Stimulated activated CD4-positive, alpha-beta T cell treated with anti-CD3 and anti-CD28 coated beads, Interleukin-2, amount 100 ng/mL, for 24 hours (primary cell): Measurements from ENCODE around the gene SAP30L.

ENCODE experiments used
- DNase-seq, 2 donors: peaks; one replicate each; pipeline ENCODE4 v3.0.0-alpha.2; 2020

Gene SAP30L

DNA sequence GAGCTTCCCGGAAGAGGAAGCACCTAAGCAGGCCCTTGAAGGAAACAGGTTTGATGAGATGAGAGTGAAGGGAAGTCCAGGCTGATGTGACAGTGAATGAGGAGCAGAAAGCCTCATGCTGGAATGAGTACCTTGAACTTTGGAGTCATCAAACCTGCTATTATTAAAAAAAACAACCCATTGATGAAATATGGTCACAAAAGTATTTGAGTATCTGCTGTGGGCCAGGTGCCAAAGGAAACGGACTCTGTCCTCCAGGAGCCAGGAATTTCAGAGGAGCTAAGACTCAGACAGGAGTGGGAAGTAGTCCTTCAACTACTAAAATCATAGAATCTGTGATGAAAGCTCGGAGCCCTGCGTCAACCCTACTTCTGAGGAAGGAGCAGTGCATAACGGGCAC, 20.4 kb downstream of the SAP30L start:
- DNase-seq, result no peak

DNA sequence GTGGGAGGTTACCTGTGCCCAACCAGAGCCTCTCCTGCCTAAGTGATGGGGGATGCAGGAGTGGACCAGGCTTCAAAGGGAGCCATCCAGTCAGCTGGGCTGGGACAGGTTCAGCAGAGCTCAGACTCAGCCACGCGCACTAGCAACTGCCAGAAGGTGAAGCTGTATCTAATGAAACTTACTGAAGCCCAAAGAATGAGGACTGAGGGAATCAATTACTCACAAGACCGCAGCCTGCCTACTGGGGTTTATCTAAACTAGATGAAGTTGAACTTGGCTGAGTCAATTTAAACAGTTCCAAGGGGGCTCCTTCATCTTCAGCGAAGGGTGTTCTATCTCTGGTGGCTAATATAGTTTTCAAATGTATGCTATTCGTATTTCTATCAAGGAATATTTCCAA, 20.9 kb downstream of the SAP30L start:
- no peak for DNase-seq

DNA sequence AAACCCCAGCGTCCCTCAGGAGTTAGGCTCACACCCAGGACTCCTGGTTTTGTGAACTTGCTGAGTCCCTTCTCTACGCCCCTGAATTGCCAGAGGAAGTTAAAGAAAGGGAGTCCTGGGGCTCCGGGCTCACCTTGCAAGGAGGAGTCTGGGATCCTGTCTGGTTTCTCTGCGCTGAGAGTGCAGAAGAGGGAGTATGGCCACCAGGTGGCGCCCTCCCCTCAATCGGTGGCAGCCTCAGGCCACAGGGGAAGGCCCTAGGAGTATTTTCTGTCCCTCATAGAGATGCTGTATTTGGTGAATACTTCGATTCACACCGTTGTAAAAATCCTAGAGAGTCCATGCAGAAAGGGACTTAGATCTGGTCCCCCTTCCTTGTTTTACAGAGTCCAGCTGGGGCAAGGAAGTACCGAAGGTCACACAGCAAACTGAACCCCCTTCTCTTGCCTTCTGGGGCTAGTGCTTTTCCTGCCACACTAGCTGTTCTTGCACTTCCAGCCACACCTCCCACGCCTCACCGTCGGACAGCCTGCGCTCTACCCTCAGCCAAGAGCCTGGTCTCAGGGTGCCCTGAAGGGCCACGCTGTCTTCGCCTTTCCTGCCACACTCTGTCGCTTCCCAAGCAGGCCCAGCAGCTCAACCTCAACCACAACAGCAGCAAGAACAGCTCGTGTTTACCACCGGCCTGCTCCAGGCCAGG, 22.0 kb downstream of the SAP30L start:
- peak; percentile 86 to 88 for DNase-seq

DNA sequence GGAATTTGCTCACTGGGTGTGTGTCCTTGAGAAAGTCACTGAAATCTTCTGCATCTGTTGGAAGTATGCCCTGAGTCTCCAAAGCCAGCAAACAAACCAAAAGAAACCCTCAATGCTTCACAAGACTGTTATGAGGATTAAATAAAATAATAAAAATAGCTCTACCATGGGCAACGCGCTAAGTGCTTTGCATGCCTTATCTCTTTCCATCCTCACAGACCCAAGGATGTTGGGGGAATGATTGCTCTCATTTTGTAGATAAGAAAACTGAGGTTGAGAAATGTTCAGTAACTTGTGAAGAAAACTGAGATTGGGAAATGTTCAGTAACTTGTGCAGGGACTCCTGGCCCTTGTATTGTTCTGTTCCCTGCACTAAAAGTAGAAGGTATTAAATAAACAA, 24.3 kb downstream of the SAP30L start:
- no peak for DNase-seq

DNA sequence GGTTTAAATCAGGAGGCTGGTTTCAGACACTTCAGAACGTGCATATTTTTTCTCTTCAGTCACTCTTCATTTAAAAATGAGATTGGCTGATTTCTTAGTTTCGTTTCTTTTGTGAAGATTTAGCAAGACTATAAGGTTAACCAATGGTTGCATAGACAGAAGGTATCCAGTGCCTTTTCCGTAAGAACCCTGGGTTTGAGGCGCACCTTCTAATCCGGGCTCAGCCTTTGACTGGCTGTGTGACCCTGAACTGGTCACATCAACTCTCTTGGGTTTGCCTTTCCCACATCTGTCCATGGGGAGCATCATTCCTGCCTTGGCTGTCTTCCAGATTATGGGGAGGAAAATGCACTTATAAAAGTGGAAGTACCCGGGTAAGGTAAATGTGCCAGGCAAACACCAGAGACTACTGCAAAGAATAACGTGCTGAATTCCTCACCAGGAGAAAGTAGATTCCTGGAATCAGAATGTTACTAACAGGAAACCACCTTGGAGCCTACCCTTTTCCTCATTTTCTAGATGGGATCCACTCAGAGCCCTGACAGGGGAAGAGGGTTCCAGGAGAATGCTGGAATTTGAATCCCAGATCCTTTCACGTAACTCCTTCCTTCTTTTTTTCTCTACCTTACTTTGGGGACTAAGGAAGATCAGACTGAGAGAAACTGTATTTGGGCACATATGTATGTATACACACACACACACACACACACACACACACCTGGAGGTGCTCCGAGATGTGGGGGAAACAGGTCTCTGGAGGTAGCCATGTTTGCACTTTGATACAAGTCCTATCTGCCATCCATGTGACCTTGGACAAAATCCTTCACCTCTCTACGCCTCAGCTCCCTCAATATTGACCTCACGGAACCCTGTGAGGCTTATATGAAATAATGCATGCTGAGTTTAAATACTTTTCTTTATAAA, 25.4 kb downstream of the SAP30L start:
- DNase-seq, result no peak

DNA sequence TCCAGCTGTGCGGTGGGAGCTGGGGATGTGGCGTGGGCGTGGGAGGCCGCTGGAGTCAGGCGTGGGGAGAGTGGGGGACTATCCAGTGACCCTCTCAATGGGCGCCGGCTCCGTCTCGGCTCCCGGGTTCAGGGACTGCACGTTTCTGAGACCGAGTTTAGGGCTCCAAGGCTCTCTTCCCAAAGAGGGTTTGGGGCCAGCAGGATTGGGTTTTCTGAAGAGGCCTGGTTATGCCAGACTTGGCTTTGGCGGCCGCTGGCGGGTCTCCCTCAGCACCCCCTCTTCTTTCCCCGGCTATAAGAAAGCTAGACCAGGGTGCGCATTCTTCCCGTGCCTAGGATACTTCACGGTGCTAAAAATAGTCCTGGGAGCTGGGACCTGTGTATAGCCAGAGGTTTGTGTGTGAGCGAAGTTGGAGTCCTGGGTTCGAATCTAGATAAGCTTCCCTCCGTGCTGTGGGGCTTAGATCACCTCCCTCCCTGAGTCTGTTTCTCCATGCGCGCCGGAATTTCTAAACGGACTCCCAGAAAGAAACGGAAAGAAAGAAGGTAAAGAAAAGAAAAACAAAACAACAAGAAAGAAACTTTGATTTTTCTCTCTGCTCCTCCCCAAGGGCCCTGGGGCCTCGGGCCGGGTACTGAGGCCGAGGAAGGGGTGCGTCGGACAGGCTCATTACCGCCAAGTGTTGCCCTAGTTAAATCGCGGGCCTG, 27.2 kb downstream of the SAP30L start:
- DNase-seq, result no peak

DNA sequence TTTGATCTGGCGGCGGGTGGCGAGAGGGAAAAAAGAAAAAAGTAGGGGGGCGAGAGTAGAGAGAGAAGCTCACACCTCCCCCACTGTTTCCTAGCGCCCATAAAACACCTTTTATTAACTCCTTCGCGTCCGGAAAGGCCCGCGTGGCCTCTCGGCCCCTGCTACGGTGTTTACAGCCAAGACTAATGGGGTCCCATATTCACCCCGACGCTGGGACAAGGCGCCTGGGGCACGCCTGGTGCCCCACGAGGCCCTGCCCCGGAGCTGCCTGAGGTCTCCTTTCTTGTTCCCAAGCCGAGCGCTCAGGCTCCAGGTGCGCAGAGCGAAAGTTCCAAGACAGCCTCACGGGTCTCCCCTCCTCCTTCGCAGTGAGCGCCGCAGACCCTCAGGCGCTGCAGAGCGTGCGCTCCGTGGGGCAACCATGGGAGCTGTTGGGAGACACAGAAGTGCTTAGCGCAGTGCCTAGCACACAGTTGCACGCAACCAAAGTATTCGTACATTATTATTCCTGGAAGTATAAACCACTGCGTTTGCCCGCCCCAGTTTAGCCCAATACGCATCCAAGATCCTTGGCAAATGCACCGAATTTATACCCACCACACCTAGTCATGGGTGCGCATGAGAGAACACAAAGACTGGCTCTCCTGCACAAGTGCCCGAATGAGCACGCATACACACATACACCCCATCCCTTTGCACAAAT, 27.9 kb downstream of the SAP30L start:
- no peak for DNase-seq

DNA sequence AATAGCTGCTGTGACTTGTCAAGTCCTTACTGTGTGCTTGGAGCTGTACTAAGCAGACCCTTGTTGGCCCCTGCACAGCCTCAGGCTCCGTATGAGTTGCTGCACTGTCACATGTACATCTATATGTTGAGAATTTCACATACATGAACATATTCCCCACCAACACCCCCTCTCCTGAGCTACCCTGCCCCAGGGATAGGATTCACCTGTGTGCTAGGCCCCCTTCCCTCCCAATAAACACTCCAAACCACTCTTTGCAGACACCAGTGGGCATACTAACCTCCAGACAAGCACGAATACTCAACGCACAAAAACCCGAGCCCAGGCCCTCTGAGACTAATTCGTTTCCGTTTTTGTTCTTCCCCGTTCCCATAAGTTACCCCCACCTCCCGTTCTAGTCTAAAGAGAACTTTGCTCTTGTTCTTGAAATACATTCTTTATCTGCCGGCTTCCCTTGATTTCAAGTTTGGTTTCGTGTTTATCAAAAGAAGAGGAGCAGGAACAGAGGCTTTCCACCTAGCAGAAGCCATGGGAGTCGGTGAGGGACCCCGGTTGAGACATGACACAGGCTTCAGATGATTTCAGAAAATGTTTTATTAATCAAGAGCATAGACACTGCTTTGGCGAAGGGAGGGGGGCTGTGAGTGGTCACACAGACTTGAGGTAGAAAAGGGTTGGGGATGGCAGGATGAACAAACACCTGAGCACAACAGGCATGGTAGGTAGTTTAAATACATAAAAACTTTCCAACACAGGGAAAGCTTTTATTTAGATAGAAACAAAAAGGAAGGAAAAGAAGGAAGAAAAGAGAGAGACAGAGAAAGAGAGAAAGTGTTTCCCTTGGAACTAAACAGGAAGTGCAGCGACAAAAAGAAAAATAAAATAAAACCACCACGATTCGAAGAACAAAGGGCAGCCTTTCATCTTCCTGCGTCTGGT, 28.9 kb downstream of the SAP30L start:
- no peak for DNase-seq

DNA sequence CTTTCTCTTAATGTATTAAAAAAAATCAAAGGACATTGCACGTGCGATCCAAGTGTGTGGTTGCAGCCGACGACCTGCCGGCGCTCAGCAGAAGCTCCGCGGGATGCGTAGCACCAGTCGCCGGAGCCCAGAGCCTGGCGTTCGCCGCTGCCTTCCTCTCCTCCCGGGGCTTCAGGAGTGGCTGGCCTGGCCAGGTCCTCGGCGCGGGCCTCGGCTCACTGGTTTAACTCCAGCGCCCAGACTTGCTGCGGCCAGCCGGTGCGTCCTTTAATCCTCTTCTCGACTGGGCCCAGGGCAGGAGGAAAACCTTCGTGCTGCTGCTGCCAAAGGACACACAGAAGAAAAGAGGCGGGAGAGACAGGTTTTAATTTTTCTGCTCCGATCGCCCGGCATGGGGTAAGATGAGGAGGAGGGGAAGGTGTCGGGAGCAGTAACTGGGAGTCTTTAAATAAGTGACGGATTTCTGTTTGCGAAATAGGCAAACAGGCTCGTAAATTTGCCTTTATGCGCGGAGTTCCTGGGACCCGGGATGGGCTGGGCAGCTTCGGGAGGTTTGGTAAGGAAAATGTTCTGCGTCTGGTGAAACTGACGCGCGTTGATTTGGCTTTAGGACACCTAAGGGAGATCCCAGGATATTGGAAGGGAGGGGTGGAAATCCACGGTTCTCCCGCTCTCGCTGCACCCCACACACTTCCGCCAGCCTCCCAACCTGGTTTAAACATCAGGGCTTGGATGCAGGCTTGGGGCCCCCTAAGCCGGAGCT, 30.0 kb downstream of the SAP30L start:
- DNase-seq, result no peak

DNA sequence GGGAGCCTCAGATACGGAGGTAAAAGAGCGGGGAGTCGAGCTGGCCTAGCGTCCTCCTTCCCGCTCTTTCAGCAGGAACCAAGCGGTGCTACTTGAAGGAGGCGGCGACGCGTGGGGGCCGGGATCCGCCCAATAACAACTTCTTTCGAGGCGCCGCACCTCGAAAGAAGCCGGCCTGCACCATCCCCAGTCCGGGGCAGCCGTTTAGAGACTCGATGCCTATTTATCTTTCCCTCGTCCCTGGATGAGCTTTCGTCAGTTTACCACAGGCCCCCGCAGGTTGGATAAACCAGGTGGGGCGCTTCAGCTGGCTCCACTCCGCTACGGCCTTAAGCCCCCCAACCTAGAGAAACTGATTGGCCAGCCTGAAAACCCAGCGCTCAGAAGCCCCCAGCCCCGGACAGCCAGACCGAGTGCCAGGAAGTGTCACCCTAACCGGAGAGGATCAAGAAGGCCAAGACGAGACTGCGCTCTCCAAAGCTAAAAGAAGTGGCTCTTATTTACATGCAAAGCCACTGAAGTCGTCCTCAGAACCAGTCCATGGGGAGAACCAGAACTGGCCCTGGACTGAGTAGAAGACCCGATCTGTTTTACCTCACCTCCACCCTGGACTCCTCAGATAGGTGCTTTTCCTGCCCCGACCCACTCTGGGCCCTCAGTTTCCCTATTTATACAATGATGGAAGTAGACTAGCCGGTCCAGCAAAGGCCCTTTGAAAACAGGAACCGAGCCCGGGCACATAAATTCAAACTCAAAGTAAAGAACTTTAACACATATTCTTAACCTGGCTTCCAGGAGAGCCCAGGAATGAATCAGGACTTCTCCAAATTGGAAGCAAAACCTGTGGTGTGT, 30.8 kb downstream of the SAP30L start:
- no peak for DNase-seq

DNA sequence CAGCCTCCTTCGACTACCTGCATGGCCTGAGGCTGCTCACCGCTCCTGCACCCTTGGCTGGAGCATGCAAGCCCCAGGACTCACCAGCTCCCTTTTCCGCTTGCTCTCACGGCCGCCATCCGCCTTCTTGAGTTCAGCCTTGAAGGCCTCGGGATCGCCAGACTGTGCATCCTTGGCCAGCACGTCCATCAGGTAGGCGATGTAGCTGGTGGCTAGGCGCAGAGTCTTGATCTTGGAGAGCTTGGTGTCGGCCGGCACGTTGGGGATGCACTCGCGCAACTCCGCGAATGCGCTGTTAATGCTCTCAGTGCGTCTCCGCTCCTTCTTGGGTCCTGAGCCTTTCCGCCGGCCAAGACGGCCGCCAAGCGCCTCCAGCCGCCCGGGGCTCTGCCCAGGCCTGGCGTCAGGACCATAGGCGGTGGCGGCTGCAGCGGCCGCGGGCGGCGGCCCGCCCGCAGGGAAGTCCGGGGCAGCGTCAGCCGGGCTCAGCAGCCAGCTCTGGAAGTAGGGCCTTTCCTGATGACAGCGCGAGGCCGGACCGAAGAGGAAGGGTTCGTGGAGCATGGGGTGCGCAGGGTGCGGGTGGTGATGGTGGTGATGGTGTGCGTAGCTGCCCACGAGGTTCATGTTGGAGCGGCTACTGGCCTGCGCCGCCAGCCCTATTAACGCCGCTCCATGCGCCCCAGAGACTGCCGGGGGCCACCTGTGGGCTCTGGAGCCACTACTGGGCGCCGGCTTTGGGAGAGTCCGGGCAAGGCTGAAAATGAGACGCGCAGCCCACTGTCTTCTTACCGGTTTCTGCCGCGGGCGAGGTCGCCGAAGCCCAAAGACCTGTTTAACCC, 31.8 kb downstream of the SAP30L start:
- DNase-seq, result no peak

DNA sequence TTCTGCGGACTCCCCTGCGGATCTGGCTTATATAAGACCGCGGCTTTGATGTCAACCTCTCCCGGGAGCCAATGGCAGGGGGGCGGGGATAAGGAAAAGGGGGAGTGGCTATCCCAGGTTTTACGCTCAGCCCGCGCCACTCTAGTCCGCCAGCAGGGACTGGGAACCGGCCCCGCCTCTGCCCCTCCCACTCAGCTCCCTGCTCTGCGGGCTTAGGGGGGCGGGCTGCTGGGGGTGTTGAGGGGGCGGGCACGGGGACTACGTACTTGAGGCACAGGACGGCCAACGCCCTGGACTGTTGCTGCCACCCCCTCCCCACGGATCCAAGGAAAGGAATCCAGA, 32.4 kb downstream of the SAP30L start, which contains the start of gene HAND1:
Gene HAND1, minus strand, starts transcription at position 4 of the 342 bp plus-strand sequence. CDS start 219 bp downstream, outside the sequence.
- no peak for DNase-seq

DNA sequence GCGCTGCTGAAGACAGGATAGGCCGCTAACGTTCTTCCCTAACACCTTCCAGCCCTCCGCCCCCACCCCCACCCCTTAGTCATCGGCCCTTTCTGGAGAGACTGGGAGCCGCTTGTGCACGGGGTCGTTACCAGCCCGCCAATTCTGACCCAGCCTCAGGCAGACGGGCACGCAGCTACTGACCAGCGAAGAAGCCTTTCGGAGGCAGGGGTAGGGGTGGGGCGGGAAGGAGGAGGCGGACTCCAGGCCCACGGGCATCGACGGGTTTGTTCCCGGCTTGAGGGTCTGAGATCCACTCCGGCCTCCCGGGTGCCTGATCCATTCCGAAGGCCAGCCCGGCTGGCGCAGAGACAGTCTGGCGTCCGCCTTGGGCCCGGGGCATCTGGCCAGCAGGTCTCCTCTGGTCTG, 33.0 kb downstream of the SAP30L start:
- DNase-seq, result no peak

DNA sequence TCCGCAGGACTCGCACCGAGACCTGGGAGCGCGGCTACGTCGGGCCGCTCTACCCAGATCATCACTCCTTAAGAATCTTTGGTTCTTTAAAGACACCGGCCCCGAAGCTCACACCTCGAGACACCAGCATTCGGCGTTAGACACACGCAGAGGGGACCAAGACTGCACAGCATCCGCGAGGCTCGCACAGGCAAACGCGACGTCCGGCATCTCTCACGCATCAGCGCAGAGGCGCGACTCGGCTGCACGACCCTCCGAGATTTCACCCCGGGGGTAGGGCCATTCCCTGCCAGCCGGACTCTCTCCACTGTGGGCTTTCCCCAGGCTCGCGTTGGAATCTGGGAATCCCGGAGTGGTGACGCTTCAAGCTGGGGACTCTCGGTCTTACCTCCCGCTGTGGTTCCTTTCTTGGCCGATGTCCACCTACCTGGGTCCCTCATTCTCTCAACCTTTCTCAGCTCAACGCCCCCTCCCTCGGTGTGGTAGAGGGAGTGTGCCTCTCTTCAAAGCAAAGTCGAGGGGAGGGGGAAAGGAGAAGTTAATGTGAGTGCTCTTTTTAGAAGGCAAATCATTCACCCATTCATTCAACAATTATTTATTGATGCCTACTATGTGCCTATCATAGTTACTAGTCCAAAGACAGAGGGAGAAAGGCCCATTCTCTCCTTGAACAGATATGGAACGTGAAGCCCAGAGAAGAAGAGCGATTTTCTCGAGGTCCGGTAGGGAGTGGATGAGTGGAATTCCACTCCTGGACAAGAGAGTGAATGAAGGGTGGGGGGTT, 33.6 kb downstream of the SAP30L start:
- no peak for DNase-seq

DNA sequence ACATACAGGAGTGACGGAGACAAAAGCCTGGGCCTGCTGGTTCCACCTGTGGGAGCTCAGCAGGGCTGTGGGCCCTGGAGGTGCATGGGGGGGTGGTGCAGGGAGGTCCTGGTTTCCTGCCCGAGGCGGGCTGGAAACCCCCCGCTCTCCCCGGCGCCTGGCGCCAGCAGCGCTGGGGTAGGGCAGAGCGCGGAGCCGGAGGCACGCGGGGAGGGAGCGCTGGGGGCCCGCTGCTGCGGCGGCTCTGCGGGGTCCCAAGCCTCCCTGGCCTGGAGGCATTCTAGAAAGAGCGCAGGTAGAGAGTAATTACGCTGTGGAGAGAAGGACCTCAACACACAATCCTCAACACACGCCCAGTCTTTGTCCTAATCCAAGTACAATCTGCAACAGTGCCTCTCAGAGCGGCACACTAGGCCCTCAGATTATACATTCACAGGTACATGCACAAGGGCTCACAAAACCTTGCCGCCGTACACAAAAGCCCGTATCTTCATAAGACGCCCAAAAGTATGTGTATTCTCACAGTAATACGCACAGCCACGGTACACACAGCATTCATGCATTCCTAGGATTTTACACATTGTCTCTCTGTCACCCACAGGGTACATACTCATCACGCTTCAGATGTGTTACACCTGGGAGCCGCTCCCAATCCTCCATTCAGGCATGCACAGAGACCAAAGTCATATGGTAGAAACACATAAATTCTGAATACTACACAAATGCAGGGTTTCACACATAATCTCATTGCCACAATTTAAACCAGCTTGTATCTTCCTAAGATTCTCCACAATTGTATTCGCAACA, 34.4 kb downstream of the SAP30L start:
- no peak for DNase-seq

DNA sequence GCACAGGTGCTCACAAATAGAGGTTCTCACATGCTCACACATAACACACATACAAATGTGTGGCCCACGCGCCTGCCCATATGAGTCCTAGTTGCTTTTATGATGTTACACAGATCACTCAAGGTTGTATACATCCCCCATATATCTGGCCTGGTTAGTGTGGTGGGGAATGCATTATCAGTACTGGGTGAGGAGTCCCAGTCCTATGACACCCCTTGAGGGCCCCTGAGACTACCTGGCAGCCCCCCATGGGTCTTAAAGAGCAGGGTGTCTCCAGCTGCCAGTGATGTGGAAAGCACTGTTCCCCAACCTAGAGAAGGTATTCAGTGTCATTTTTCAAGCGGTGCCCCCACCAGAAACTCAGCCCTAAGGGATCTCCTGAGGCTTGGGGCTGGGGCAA, 35.0 kb downstream of the SAP30L start:
- DNase-seq, result no peak
